NCI-H1436 (cell line): ENCODE data around the gene EPO.

Experiments
- DNase-seq: peaks from one replicate; lab custom pipeline; 2025; lab: John Stamatoyannopoulos, UW

Gene EPO

GRCh38 chr7:100720279-100720670, at the start of gene EPO:
EPO (plus strand) TSS chr7:100720468; CDS start chr7:100720981, 513 bp downstream.
- DNase-seq: no peak

DNA sequence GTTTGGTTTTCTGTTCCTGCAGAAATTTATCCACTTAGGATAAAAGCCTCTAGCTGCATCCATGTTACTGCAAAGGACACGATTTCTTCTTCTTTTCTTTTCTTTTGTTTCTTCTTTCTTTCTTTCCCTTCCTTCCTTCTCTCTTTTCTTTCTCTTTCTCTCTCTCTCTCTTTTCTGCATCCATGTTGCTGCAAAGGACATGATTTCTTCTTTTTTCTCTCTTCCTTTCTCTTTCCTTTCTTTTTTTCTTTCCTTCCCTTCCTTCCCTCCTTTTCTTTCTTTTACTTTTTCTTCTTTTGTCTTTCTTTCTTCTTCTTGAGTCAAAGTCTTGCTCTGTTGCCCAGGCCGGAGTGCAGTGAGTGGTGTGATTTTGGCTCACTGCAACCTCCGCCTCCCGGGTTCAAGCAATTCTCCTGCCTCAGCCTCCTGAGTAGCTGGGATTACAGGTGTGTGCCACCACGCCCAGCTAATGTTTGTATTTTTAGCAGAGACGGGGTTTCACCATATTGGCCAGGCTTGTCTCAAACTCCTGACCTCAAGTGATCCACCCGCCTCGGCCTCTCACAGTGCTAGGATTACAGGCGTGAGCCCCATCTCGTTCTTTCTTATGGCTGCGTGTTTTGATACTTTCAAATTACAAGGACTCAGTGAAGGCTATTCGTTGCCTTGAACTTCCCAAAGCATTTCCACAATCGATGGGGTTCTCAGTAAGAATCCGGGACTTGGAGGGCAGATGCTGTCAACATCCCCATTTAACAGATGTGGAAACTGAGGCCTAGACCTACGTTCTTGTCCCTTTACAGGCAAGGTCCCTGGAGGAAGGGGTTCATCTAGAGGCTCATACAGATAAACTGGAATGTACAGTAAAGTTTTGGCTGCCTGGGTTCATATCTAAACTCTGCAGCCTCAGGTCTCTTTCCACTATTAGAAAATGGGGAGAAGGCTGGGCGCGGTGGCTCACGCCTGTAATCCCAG, 48.6 kb upstream of the EPO start:
- DNase-seq: no peak

- DNase-seq: peak; percentile 96
These were observed 46.8 kb upstream of the EPO start, which contains the start of gene GNB2 for GRCh38 chr7:100673302-100673941. GNB2 (plus strand) TSS chr7:100673740; CDS start chr7:100676266, 2,526 bp downstream.

- DNase-seq: no peak
These were observed 46.3 kb upstream of the EPO start for GRCh38 chr7:100673942-100674410.

DNA sequence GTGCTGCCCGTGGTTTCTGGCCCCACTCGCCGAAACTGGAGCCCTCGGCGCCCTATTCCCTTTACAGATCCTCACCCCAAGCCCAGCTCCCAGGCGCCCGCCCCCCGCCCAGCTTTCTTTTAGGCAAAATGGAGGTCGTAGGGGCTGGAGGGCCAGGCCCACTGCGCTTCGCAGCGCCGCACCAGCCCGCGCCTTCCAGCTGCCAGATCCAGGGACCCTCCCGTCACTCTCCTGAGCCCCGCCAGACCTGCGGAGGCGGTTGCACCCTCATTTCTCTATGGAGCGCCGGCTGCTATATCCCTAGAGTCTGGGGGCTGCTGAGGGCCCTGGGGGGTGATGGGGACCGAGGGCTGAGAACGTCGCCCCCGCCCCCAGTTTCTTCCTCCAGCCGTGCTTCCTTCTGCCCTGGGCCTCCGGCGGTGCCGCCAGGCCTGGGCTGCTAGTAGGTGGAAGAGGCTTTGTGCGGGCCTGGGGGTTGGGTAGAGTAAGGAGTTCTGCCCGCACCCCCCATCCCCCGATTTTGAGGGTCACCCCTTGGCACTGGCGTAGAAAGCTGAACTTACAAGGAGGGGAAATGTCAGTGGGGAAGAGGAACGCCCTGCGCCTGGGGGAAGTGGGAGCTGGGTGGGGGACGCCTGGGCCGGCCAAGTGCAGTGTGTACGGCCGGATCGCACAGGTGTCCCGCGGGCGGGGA, 45.7 kb upstream of the EPO start:
- no peak for DNase-seq

DNA sequence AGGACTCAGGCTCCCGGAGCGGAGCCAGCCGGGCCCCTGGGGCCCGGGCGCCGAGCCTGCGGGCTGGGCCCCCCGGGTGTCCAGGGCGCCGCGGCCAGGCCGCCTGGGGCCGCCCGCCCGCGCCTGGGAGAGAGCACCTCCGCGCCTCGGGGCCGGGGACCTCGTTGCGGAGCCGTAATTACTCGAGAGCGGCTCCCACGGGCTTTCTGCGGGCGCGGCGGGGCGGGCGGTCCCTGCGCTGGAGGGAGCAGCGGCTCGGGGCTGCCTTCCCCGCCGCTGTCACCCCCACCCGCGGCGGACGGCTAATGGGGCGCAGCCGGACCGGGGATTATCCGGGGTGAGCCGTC, 45.2 kb upstream of the EPO start:
- DNase-seq: no peak

DNA sequence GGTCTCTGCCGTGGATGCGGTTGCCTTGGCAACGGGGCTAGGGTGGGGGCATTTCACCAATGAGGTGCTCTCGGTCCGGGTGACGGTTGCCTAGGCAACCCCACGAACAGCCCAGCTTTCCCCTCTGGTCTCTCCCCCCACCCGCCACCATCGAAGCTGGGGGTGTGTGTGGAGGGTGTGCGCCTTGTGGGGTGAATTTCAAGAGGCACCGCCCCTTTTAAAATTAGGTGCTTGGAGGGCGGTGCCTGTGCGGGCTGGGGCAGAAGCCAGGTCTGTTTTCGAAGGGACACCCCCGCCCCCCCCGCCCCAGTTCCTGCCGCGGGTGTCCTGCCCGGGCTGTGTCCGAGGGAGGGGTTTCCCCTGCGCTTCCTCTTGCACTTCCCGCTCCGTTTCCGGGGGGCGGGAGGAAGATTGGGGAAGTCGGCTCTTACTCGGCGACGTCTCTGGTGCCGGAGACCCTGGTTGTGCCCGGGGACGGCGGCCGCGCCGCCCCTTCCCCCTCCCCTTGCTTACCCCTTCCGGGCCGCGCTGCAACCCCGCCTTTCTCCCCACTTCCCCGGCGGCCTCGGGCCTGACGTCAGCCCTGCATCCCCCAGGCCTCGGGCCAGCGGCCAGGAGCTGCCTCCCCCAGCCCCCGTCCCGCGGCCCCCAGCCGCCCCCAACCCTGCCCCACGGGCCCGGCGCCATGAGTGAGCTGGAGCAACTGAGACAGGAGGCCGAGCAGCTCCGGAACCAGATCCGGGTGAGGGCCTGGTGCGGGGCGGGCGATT, 44.5 kb upstream of the EPO start:
- DNase-seq: peak; percentile 74

DNA sequence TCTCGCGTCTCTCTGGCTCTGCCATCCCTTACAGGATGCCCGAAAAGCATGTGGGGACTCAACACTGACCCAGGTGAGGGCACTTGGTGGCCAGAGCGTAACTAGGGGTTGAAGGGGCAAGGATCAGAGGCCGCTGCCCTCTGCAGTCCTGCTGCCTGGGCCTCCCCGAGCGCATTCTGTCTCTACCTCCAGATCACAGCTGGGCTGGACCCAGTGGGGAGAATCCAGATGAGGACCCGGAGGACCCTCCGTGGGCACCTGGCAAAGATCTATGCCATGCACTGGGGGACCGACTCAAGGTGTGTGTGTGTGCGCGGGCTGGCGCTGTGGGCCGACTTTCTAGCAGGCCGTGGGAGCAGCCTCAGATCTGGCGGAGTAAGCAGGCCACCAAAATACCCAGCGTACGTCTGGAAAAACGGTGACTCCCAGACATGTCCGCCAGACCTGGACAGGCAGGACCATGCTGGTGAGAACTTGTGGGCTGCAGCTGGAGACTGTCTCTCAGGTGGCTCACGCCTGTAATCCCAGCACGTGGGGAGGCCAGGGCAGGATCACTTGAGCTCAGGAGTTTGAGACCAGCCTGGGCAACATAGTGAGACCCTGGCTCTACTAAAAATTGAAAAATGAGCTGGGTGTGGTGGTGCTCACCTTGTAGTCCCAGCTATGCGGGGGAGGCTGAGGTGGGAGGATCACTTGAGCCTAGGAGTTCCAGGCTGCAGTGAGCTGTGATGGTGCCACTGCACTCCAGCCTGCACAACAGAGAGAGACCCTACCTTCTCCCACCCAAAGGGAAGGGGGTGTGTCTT, 43.6 kb upstream of the EPO start:
- DNase-seq: no peak

GRCh38 chr7:100677308-100678267, 42.7 kb upstream of the EPO start:
- no peak for DNase-seq

DNA sequence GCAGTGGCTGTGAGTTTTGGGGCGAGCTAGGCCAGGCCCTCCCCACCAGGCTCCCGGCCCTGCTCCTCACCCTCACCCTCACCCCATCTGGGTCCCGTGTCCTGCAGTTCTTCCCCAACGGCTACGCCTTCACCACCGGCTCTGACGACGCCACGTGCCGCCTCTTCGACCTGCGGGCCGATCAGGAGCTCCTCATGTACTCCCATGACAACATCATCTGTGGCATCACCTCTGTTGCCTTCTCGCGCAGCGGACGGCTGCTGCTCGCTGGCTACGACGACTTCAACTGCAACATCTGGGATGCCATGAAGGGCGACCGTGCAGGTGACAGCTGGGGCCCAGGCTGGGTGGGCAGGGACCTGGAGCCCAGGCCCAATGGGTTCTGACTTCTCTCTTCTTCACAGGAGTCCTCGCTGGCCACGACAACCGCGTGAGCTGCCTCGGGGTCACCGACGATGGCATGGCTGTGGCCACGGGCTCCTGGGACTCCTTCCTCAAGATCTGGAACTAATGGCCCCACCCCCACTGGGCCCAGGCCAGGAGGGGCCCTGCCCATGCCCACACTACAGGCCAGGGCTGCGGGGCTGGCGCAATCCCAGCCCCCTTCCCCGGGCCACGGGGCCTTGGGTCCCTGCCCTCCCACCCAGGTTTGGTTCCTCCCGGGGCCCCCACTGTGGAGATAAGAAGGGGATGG, 41.8 kb upstream of the EPO start:
- no peak for DNase-seq

- no peak for DNase-seq
These were observed 40.9 kb upstream of the EPO start for GRCh38 chr7:100679129-100679926.

GRCh38 chr7:100679927-100680575, 40.2 kb upstream of the EPO start:
- no peak for DNase-seq

GRCh38 chr7:100680576-100681271, 39.5 kb upstream of the EPO start:
- DNase-seq: no peak

- DNase-seq: no peak
These were observed 38.6 kb upstream of the EPO start for GRCh38 chr7:100681491-100682227.

GRCh38 chr7:100682228-100682741, 38.0 kb upstream of the EPO start:
- no peak for DNase-seq

GRCh38 chr7:100682991-100683658, 37.1 kb upstream of the EPO start:
- DNase-seq: no peak
